H9 (cell line): ENCODE measurements around the gene PALM3. TPM values are rescaled to one million over a fixed set of nuclear protein-coding genes. Genes with fewer than 3 reads are reported as not detected.

Experiments used
- DNase-seq: peaks from one replicate; pipeline ENCODE4 v3.0.0-alpha.2; 2017
- H2AFZ ChIP-seq: one replicate; pipeline ENCODE4 v1.6.1; 2013; ENCODE audit warnings: mild to moderate bottlenecking, low read length, control low read depth, moderate library complexity
- H2AK5ac ChIP-seq: 2 replicates; pipeline ENCODE4 v1.6.1; 2013; ENCODE audit warnings: low read length, control low read depth, mixed read lengths; ENCODE audit not compliant: insufficient read length
- H2BK120ac ChIP-seq: one replicate; pipeline ENCODE4 v1.6.1; 2013; ENCODE audit warnings: low read depth, mild to moderate bottlenecking, low read length, control low read depth, inconsistent platforms; ENCODE audit not compliant: poor library complexity, severe bottlenecking
- H2BK12ac ChIP-seq: 2 replicates; pipeline ENCODE4 v1.6.1; 2013; ENCODE audit warnings: low read length, control low read depth, mixed read lengths, low read depth; ENCODE audit not compliant: insufficient read length
- H2BK15ac ChIP-seq: 2 replicates; pipeline ENCODE4 v1.6.1; 2013; ENCODE audit warnings: low read depth, low read length, control low read depth
- H2BK20ac ChIP-seq: one replicate; pipeline ENCODE4 v1.6.1; 2013; ENCODE audit warnings: low read depth, mild to moderate bottlenecking, low read length, control low read depth, inconsistent platforms; ENCODE audit not compliant: poor library complexity, severe bottlenecking
- H2BK5ac ChIP-seq: 2 replicates; pipeline ENCODE4 v1.6.1; 2013; ENCODE audit warnings: low read length, control low read depth, mixed read lengths; ENCODE audit not compliant: insufficient read length
- H3K14ac ChIP-seq: 2 replicates; pipeline ENCODE4 v1.6.1; 2013; ENCODE audit warnings: low read length, control low read depth; ENCODE audit not compliant: insufficient read depth
- H3K18ac ChIP-seq: 2 replicates; pipeline ENCODE4 v1.6.1; 2013; ENCODE audit warnings: low read depth, mild to moderate bottlenecking, mixed read lengths, low read length, control low read depth; ENCODE audit not compliant: insufficient read length
- H3K23ac ChIP-seq: 2 replicates; pipeline ENCODE4 v1.6.1; 2013; ENCODE audit warnings: low read length, control low read depth, mixed read lengths, low read depth; ENCODE audit not compliant: insufficient read length
- H3K23me2 ChIP-seq: 2 replicates; pipeline ENCODE4 v1.6.1; 2013; ENCODE audit warnings: low read depth, mild to moderate bottlenecking, mixed read lengths, low read length, control low read depth; ENCODE audit not compliant: insufficient read length, poor library complexity, severe bottlenecking
- H3K27ac ChIP-seq: 2 replicates; pipeline ENCODE4 v1.5.1; 2013; ENCODE audit warnings: low read length, control low read depth, mixed read lengths, low read depth; ENCODE audit not compliant: insufficient read length
- H3K27me3 ChIP-seq: 2 replicates; pipeline ENCODE4 v1.6.1; 2013; ENCODE audit warnings: low read length, control low read depth, inconsistent platforms; ENCODE audit not compliant: insufficient read depth
- H3K4ac ChIP-seq: 2 replicates; pipeline ENCODE4 v1.6.1; 2013; ENCODE audit warnings: low read depth, mild to moderate bottlenecking, control low read depth, inconsistent platforms, low read length, moderate library complexity
- H3K4me1 ChIP-seq: 2 replicates; pipeline ENCODE4 v1.6.1; 2013; ENCODE audit warnings: low read length, control low read depth, inconsistent platforms; ENCODE audit not compliant: insufficient read depth
- H3K4me2 ChIP-seq: 2 replicates; pipeline ENCODE4 v1.6.1; 2013; ENCODE audit warnings: low read length, control low read depth, mixed read lengths; ENCODE audit not compliant: insufficient read length, insufficient read depth
- H3K56ac ChIP-seq: 2 replicates; pipeline ENCODE4 v1.6.1; 2013; ENCODE audit warnings: low read depth, mild to moderate bottlenecking, mixed read lengths, low read length, control low read depth; ENCODE audit not compliant: insufficient read length
- H3K79me1 ChIP-seq: 2 replicates; pipeline ENCODE4 v1.6.1; 2013; ENCODE audit warnings: low read depth, mild to moderate bottlenecking, moderate library complexity, low read length, control low read depth, inconsistent platforms; ENCODE audit not compliant: insufficient read depth, poor library complexity, severe bottlenecking
- H3K79me2 ChIP-seq: 2 replicates; pipeline ENCODE4 v1.6.1; 2013; ENCODE audit warnings: low read length, control low read depth, inconsistent platforms; ENCODE audit not compliant: insufficient read depth
- H3K9ac ChIP-seq: 2 replicates; pipeline ENCODE4 v1.6.1; 2013; ENCODE audit warnings: low read length, control low read depth, mixed read lengths; ENCODE audit not compliant: insufficient read length; ENCODE audit errors: extremely low read depth
- H3K9me3 ChIP-seq: one replicate; pipeline ENCODE4 v1.6.1; 2013; ENCODE audit warnings: low read depth, low read length, inconsistent platforms; ENCODE audit not compliant: control insufficient read depth
- H3T11ph ChIP-seq: one replicate; pipeline ENCODE4 v1.6.1; 2013; ENCODE audit warnings: mild to moderate bottlenecking, low read length, control low read depth, inconsistent platforms
- H4K20me1 ChIP-seq: one replicate; pipeline ENCODE4 v1.6.1; 2013; ENCODE audit not compliant: control insufficient read depth, insufficient read length, insufficient read depth
- H4K5ac ChIP-seq: 2 replicates; pipeline ENCODE4 v1.6.1; 2013; ENCODE audit warnings: low read depth, mild to moderate bottlenecking, mixed read lengths, low read length, control low read depth; ENCODE audit not compliant: insufficient read length
- H4K8ac ChIP-seq: replicated peaks from 2 replicates; pipeline ENCODE4 v1.6.1; 2013; ENCODE audit warnings: low read length, control low read depth, mixed read lengths, low read depth; ENCODE audit not compliant: insufficient read length
- H4K91ac ChIP-seq: 2 replicates; pipeline ENCODE4 v1.6.1; 2013; ENCODE audit warnings: low read depth, mild to moderate bottlenecking, moderate library complexity, mixed read lengths, low read length, control low read depth; ENCODE audit not compliant: insufficient read length
- H3K27ac Mint-ChIP-seq, 3 experiments: 2 replicates in 2 of 3; 3 replicates in 1 of 3; pipeline ENCODE4 v1.8.0; 2020 to 2021; ENCODE audit warnings: mixed read lengths in 3 of 3, mild to moderate bottlenecking in 1 of 3, moderate library complexity in 1 of 3
- H3K27me3 Mint-ChIP-seq: 2 replicates; pipeline ENCODE4 v1.8.0; 2021; ENCODE audit warnings: low read depth, mild to moderate bottlenecking, moderate library complexity, mixed read lengths
- H3K36me3 Mint-ChIP-seq, 3 experiments: 2 replicates in 2 of 3; 3 replicates in 1 of 3; pipeline ENCODE4 v1.8.0; 2020 to 2021; ENCODE audit warnings: low read depth in 3 of 3, mixed read lengths in 3 of 3; ENCODE audit not compliant: insufficient read depth in 1 of 3
- H3K4me1 Mint-ChIP-seq, 2 experiments: 2 replicates each; pipeline ENCODE4 v1.8.0; 2020; ENCODE audit warnings: mixed read lengths in 2 of 2
- H3K4me3 Mint-ChIP-seq, 2 experiments: 2 replicates in 1 of 2; 3 replicates in 1 of 2; pipeline ENCODE4 v1.8.0; 2020 to 2021; ENCODE audit warnings: mild to moderate bottlenecking in 2 of 2, mixed read lengths in 2 of 2, moderate library complexity in 1 of 2
- H3K9me3 Mint-ChIP-seq, 2 experiments: 2 replicates in 1 of 2; 3 replicates in 1 of 2; pipeline ENCODE4 v1.8.0; 2020; ENCODE audit warnings: mild to moderate bottlenecking in 2 of 2, mixed read lengths in 2 of 2, moderate library complexity in 1 of 2
- CTCF ChIP-seq: fragments of 200-600 bp; sonication (generic); conservative IDR thresholded peaks from 3 replicates; pipeline ENCODE4 v1.8.0; 2021; ENCODE audit warnings: antibody characterized with exemption, mild to moderate bottlenecking
- WGBS: extraction: QIAGEN DNeasy Blood & Tissue Kit; methylation state at CpG from one replicate; pipeline ENCODE4 v1.1.7; 2013; ENCODE audit warnings: missing lambda C conversion rate, low lambda C conversion rate, mixed read lengths; ENCODE audit not compliant: insufficient read length; ENCODE audit errors: extremely low coverage; 5-methylcytosine and 5-hydroxymethylcytosine counted together
- total RNA-seq: library from RNA; stranded (reverse); gene quantifications from 2 replicates; pipeline ENCODE4 v1.2.1, GENCODE V29; 2021

Gene PALM3
- total RNA-seq, 1 experiment from 2014 or later, result 11.5 TPM

- Histone ChIP-seq H3K23me2 (peaks cover 4% of the 10 kb centered on the region), H2BK12ac (no peak overlapping the region), H3K4me1 (no peaks in the 10 kb centered on the region; the same call in 1 of the 2 replicates), H3K79me2 (no peaks in the 10 kb centered on the region), H2AK5ac (no peak overlapping the region), H2BK120ac (no peak overlapping the region), H3K4ac (no peak overlapping the region), H3K23ac (no peak overlapping the region), H3K9me3 (no peaks in the 10 kb centered on the region), H2BK15ac (no peak overlapping the region), H2AFZ (no peak overlapping the region), H3K14ac (no peak overlapping the region), H3K56ac (no peak overlapping the region), H2BK20ac (no peak overlapping the region), H4K91ac (no peak overlapping the region), H4K8ac (no peak overlapping the region), H2BK5ac (no peak overlapping the region), H4K20me1 (no peaks in the 10 kb centered on the region), H4K5ac (no peak overlapping the region), H3K27ac (no peak overlapping the region), H3K18ac (no peak overlapping the region), H3K4me2 (no peak overlapping the region), H3K79me1 (no peaks in the 10 kb centered on the region), H3T11ph (no peak overlapping the region), H3K27me3 (peaks cover 7% of the 10 kb centered on the region), H3K9ac (no peak overlapping the region)
- no peak for TF ChIP-seq CTCF
- no peak for DNase-seq
- no peaks in the 10 kb centered on the region for H3K36me3 Mint-ChIP-seq
- H3K4me3 Mint-ChIP-seq, result no peak overlapping the region
- H3K27ac Mint-ChIP-seq, result no peak overlapping the region
- no peaks in the 10 kb centered on the region; a peak in 2 of 5 replicates for H3K9me3 Mint-ChIP-seq
- peaks cover 6 to 14% of the 10 kb centered on the region in 2 experiments; a peak in 3 of 4 replicates for H3K4me1 Mint-ChIP-seq
- H3K27me3 Mint-ChIP-seq, result peaks cover 35% of the 10 kb centered on the region
- no CpG with 5 or more reads among the region's 7 CpGs for WGBS
Measured at GRCh38 chr19:14063105-14063504, 1.2 kb upstream of the PALM3 start.
